HG03196 (cell line): ENCODE measurements around the gene GINS3.
A peak's percentile ranks its signal among the peaks of the same experiment; 100 is the strongest.
"Not testable (repeated sequence)": the region's sequence is repeated elsewhere in the genome, so short reads cannot be mapped to it uniquely, and the experiment has no call there.

Source experiments
- ATAC-seq: cut with Tn5 transposase; IDR thresholded peaks from one replicate; pipeline ENCODE4 v1.9.1; 2021; ENCODE audit not compliant: unreplicated experiment

The GINS3 gene

DNA sequence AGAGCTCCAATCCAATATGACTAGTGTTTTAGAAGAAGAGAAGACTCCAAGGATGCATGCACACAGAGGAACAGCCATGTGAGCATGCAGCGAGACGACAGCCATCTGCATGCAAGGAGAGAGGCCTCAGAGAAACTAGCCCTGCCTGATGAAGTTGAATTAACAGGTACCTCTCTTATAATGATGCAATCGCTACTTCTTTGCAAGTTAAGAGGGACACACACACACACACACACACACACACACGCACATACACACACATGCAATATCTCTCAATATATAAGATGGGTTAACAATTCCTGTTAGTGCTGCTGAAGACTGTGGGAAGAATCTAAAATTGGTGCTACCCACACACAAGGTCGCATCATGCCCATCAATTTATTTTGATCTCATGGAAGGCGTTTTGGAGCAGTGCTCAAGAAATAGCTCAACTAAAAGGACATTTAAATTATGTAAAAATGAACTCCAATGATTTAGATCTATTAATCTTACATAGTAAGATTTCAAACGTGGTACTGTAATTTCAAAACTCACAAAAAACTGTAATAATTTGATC is 7.0 kb upstream of the GINS3 start:
- ATAC-seq: no peak

DNA sequence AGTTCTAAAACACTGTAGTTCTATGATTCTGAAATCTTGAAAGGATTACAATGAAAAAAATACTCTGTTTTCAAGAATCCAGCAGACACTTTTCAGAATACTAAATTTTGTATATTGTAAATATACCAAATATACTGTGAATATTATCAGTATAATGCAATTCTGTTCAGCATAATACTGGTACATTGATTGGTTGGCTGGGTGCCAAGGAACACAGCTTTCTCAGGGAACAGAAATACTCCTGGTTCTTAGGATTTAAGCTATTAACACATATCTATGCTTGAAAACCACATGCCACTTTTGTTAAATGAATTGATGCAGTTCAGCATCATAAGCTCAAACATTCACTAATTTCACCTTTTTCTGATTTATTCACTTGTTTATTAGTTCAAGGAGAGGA is 2.5 kb upstream of the GINS3 start:
- no peak for ATAC-seq

DNA sequence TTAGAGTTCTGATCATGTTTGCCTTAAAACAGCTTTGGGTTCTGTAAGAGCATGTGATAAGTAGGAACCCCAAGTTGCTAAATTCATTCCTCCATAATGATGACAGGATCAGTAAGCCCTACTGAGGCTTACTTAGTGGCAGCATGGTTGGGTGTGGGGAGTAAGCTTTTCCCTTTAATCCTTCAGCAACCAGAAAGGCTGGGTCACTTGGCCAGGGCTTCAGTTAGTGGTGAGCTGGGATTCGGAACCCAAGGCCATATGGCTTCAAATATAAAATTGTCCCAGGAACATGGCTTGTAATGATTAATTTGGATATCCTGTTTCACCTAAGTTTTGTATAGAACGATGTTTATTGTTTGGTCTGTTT is 850 bp downstream of the GINS3 start:
- ATAC-seq: peak; percentile 21

DNA sequence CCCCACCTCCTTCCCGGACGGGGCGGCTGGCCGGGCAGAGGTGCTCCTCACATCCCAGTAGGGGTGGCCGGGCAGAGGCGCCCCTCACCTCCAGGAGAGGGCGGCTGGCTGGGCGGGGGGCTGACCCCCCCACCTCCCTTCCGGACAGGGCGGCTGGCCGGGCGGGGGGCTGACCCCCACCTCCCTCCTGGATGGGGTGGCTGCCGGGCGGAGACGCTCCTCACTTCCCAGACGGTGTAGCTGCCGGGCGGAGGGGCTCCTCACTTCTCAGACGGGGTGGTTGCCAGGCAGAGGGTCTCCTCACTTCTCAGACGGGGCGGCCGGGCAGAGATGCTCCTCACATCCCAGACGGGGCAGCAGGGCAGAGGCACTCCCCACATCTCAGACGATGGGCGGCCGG is 4.6 kb downstream of the GINS3 start:
- ATAC-seq: not testable (repeated sequence)

DNA sequence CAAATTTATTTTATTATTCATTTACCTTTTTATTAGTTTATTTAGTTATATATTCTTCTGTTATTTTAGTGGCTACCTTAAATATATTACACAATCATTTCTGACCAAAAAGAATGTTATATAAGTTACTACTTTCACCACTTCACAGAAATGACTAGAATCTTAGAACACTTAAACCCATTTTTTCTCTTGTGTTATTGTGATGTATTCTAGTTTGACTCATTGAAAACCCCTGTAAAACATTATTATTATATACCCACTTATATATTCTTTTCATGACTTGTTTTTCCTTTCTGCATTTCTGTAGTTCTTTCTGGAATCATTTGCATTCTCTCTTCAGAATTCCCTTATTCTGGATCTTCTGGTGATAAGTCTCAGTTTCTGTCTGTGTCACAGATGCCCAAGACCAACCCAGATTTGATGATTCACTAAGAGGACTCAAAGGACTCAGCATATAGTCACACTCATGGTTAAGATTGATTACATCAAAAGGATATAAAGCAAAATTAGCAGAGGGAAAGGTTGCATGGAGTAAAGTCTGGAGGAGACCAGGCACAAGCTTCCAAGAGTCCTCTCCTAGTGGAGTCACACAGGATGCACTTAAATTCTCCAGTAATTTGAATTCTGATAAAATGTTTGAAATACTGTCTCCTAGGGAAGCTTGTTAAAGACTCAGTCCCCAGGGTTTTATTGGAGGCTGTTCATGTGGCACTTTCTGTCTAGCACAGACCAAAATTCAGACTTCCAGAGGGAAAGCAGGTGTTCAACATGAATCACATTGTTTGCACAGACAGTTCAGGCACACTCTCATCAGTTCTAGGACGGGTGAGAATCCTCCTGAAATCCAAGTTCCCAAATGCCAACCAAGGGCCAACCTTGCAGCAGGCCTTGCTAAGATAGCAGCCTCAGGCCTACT is 7.7 kb downstream of the GINS3 start:
- ATAC-seq: no peak

DNA sequence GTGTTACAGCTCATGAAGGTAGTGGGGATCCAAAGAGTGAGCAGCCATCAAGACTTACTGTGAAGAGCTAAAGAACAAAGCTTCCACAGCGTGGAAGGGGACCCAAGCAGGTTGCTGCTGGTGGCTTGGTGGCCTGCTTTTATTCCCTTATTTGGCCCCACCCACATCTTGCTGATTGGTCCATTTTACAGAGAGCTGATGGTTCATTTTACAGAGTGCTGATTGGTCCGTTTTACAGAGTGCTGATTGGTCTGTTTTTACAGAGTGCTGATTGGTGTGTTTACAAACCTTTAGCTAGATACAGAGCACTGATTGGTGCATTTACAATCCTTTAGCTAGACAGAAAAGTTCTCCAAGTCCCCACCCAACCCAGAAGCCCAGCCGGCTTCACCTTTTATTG is 9.0 kb downstream of the GINS3 start:
- ATAC-seq: not testable (repeated sequence)

DNA sequence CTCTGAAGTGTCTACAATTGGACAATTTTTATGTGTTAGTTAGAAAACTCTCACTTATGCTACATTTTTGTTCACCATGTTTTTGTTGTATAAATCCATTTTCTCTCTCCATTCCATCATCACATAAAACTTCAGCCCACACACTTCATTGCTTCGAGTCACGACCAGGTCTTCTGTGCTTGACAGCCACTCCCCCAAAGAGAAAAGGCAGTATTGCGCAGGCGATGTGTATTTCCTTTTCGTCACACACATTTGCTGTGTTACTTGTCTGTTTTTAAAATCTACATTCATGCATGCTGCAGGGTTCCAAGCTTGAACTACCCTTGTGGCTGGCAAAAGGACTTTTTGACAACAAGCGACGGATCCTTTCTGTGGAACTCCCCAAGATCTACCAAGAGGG is 10.5 kb downstream of the GINS3 start:
- no peak for ATAC-seq

DNA sequence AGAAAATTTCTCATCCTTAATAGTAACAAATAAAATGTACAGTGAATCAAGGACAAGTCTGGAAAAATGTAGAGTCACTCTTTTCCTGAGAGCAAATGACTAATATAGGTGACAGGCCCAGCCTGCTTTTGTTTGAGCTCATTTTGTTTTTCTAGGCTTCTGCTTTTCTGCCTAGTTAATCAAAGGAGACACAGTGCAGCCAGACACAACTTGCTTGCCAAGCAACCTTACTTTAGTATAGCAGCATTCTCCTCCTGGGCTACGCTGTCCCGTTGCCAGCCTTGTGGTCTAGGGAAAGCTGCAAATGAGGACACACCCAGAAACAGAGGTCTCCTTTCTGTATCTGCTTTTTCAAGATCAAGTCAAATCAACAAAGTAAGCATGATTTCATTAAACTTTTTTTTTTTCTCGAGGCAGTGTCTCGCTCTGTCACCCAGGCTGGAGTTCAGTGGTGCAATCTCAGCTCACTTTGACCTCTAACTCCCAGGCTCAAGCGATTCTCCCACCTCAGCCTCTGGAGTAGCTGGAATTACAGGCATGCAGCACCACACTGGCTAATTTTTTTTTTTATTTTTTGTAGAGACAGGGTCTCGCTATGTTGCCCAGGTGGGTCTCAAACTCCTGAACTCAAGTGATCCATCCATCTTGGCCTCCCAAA is 17.2 kb downstream of the GINS3 start:
- ATAC-seq: no peak

DNA sequence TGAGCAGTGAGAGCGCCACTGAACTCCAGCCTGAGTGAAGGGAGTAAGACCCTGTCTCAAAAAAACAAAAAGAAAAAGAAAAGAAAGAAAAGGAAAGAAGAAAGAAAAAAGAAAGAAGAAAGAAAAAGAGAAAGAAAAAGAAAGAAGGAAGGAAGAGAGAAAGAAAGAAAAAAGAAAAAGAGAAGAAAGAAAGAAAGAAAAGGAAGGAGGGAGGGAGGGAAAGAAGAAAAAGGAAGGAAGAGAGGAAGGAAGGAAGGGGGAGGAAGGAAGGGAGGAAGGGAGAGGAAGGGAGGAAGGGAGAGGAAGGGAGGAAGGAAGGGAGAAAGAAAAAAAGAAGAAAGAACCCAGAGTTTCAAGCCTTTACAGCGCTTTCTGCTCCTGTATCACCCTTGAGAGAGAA is 19.1 kb downstream of the GINS3 start:
- ATAC-seq: no peak

DNA sequence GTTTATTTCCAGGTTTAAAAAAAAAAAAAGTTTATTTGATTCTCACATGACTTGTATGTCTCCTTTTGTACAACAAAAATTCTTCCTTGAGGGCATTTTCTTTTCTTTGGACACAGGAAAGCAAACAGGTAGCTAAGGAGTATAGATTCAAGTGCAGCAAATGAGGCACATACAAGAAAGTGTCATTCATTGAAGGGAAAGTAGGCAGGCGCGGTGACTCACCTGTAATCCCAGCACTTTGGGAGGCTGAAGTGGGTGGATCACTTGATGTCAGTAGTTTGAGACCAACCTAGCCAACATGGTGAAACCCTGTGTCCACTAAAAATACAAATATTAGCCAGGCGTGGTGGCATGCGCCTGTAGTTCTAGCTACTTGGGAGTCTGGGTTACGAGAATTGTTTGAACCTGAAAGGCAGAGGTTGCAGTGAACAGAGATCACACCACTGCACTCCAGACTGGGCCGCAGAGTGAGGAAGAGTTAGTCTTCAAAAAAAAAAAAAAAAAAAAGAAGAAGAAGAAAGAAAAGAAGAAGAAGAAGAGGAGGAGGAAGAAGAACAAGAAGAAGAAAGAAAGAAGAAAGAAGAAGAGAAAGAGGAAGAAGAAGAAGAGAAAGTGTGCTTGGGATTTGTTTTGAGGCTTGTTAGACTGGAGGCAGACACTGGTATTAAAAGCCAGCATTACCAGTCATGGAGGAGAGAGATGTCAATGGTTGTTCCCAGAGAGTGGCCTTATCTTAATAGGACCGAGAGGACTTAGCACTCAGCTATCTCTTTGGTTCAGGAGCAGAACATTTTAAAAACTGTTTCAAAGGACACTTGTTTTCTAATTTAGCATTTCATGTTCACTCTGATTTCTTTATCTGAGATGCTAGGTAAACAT is 19.7 kb downstream of the GINS3 start:
- no peak for ATAC-seq

DNA sequence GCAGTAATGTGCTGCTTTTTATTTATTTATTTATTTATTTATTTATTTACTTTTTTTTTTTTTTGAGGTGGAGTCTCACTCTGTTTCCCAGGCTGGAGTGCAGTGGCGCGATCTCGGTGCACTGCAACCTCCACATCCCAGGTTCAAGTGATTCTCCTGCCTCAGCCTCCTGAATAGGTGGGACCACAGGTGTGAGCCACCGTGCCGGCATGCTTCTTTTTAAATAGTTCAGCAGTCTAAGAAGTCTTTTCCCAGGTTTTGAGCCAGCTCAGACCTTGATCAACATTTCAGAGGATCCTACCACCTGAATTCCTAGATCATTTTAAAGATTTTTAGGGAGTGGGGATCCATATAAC is 20.3 kb downstream of the GINS3 start:
- not testable (repeated sequence) for ATAC-seq

DNA sequence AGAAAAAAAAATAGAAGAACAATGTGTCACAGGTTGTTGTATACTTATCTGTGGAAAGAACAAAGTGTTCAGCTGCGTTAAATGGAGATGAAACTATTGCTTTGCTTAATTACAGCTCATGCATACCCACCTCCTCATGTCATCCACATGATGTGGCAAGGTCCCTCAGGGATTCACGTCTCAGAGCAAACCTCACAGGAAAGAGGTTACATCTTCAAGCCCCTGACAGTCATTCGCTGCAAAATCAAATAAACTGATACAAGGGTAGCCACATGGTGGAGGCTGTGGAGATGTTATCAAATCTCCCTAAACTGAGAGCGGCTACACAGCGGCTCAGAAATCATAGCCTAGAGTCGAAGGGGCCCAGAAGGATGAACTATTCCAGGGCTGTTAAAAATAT is 21.1 kb downstream of the GINS3 start:
- no peak for ATAC-seq

DNA sequence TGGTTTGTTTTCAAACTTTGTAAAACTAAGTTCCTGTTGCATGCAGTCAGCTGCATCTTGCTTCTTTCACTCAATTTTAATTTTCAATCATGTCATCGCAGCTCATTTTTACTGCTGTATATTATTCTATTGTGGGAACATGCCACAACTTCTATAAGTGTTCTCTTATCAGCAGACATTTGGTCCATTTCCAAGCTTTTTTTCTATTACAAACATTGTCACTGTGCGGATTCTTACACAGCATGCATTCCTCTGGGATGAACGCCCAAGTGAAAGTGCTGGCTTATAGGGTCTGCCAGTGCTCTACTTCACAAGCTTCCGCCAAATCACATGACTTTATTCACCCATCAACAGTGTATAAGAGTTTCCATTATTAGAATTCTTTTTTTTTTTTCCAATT is 22.7 kb downstream of the GINS3 start:
- ATAC-seq: no peak

DNA sequence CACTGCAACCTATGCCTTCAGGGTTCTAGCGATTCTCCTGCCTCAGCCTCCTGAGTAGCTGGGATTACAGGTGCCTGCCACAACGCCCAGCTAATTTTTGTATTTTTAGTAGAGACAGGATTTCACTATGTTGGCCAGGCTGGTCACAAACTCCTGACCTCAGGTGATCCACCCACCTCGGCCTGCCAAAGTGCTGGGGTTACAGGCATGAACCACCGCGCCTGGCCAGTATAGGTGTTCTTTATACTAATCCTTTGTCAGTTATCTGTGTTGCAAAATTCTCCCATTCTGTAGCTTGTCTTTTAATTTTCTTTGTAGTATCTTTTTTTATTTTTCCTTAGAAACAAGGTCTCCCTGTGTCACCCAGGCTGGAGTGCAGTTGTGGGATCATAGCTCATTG is 23.7 kb downstream of the GINS3 start:
- not testable (repeated sequence) for ATAC-seq

DNA sequence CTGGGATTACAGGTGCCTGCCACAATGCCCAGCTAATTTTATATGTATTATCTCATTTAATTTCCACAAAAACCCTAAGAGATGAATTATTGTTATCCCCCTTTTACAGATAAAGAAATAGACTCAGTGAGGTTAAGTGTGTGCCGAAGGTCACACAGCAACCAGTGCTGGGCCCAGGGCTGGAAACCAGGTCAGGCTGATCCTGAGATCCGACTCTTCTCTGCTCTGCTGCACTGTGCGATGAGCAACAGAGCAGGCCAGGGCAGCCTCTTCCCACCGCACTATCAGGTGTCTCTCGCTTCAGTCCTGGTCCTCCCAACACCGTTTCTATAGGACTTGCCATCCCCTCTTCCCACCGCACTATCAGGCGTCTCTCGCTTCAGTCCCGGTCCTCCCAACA is 24.8 kb downstream of the GINS3 start:
- no peak for ATAC-seq

DNA sequence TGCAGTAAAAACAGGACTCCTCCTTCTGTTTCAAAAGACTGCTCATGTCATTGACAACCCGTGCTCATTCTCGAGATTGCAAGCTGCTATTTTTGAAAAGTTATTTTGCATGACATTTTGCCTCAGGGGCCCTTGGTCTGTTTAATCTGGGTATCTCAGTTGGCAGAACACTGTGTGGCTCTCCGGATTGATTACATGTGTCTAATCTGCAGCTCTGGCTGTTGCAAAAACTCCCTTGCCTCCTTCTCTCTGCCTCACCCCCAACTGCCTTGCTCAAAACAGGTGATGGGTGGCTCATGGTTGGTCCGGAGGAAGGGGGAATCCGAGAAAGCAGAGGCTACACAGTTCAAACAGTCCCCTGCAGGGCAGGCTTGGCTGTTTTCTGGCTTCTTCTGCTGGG is 25.3 kb downstream of the GINS3 start:
- ATAC-seq: no peak

DNA sequence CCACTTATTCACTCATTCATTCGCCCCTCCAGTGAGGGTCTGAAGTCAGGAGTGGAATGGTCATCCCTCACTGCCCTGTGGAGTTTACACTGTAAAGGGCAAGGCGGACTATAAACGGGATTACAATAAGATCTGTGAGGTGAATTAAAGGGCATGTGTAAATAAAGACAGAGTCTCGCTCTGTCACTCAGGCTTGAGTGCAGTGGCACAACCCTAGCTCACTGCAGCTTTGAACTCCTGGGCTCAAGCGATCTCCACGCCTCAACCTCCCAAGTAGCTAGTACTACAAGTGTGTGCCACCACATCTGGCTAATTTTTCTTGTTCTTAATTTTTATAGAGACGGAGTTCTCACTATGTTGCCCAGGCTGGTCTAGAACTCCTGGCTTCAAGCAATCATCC is 25.8 kb downstream of the GINS3 start:
- ATAC-seq: no peak

DNA sequence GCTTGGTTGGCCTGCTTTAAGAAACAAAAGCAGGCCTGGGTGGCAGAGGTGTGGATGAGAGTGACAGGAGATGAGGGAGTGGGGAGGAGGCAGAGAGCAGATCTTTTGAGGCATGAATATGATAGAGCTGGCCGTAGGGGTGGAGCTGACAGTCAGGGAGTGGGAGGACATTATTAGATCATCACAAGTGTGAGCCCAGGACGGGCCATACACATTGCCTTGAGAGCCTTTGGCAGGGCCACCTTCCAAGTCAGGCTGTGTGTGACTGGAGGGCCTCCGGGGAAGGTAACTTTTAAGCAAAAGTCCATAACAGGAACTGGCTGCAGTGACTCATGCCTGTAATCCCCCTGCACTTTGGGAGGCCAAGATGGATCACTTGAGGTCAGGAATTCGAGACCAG is 26.3 kb downstream of the GINS3 start:
- ATAC-seq: no peak

DNA sequence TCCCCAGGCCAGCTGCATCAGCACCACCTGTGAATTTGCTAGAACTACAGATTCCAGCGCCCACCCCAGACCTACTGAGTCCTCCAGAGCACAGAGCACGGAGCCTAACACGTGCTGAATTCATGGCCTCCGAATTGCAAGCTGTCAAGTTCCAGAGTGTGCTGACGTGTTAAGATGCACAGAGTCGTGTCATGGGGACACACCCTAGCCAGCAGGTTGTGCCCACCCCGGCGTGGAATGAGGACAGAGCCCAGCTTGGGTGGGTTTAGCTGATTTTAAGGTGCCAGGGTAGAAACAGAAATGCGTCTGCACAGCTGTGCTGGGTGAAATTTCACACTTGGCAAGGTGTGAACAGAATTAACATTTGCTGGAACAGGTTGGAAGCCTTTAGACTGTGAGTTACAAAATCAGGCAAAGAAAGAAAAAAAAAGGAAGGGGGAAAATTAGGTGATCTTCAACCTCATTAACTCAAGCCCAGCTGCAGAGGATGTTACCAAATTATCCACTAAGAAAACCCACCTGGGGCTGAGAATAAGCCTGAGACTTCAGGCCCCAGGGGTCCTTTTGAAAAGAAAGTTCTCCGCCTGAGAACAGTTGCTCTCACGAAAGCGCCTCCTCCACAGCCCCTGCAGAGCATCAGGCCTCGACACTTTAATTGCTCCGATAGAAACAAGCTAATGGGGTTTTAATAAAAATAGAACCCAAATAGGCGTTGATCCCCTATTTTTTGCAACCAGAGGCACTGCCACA is 27.1 kb downstream of the GINS3 start:
- ATAC-seq: no peak

DNA sequence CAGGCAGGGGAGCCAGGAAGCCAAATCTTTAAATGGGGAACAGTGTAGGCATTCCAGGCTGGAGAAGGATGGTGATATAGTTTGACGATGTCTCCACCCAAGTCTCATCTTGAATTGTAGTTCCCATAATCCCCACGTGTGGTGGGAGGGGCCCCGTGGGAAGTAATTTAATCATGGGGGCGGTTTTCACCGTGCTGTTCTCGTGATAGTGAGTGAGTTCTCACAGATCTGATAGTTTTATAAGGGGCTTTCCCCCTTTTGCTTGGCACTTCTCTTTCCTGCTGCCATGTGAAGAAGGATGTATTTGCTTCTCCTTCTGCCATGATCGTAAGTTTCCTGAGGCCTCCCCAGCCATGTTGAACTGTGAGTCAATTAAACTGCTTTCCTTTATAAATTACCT is 28.8 kb downstream of the GINS3 start:
- ATAC-seq: no peak

DNA sequence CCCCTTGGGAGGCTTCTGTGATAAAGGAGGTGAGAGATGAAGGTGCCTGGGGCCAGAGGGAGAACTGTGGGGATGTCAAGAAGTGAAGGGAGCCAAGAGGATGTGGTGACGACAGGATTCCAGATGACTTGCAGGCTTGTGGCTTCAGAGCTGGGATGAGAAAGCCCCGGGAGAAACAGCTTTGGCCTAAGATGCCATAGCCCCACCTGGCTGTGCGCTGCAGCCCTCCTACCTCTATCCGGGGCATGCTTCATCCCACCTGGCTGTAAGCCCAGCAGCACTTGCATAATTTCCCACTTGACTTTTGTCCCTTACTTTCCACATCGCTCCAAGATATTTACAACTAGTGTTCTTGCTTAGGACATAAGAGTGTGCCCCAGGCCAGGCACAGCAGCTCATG is 29.3 kb downstream of the GINS3 start:
- no peak for ATAC-seq
